Lung (tissue), 12 donors: ENCODE data around the gene PCDHB8. TPM values are rescaled to one million over a fixed set of nuclear protein-coding genes. Genes with fewer than 3 reads are reported as not detected.
"Not testable (repeated sequence)": the region's sequence is repeated elsewhere in the genome, so short reads cannot be mapped to it uniquely, and the experiment has no call there.

Experiments used
- ATAC-seq: fragments of 200-7000 bp; cut with Tn5 transposase; one replicate; pipeline ENCODE4 v1.9.1; 2020; ENCODE audit warnings: moderate number of reproducible peaks; ENCODE audit not compliant: insufficient read depth, low FRiP score
- DNase-seq, 3 donors: peaks; one replicate each; pipeline ENCODE4 v3.0.0-alpha.2; 2013 to 2017
- H3K27ac ChIP-seq, 2 donors: one replicate each; pipeline ENCODE4 v1.5.1; 2013; ENCODE audit warnings: mild to moderate bottlenecking in 2 of 2, moderate library complexity in 2 of 2, control low read depth in 1 of 2, inconsistent platforms in 1 of 2, low read depth in 1 of 2, low read length in 1 of 2
- H3K27me3 ChIP-seq, 3 donors: one replicate each; pipeline ENCODE4 v1.5.1; 2013; ENCODE audit warnings: low read length in 2 of 3; ENCODE audit not compliant: control insufficient read depth in 3 of 3, insufficient read depth in 3 of 3
- H3K36me3 ChIP-seq, 4 donors: one replicate each; pipeline ENCODE4 v1.5.1; 2013; ENCODE audit warnings: low read length in 4 of 4, mild to moderate bottlenecking in 1 of 4, moderate library complexity in 1 of 4; ENCODE audit not compliant: control insufficient read depth in 4 of 4, insufficient read depth in 4 of 4
- H3K4me1 ChIP-seq, 5 donors: one replicate each; pipeline ENCODE4 v1.5.1; 2013; ENCODE audit warnings: low read length in 5 of 5, mild to moderate bottlenecking in 2 of 5, moderate library complexity in 1 of 5; ENCODE audit not compliant: control insufficient read depth in 5 of 5, insufficient read depth in 5 of 5
- H3K4me3 ChIP-seq: one replicate; pipeline ENCODE4 v1.5.1; 2013; ENCODE audit warnings: mild to moderate bottlenecking, control low read depth, moderate library complexity
- H3K9ac ChIP-seq, 2 donors: one replicate each; pipeline ENCODE4 v1.5.1; 2013; ENCODE audit warnings: low read length in 2 of 2, control low read depth in 1 of 2; ENCODE audit not compliant: insufficient read depth in 1 of 2
- H3K9me3 ChIP-seq, 4 donors: one replicate each; pipeline ENCODE4 v1.5.1; 2013; ENCODE audit warnings: low read length in 3 of 4, mild to moderate bottlenecking in 1 of 4, moderate library complexity in 1 of 4; ENCODE audit not compliant: control insufficient read depth in 4 of 4, insufficient read depth in 3 of 4
- CTCF ChIP-seq: IDR thresholded peaks from 2 replicates; pipeline ENCODE4 v1.5.1; 2012; ENCODE audit warnings: mild to moderate bottlenecking; ENCODE audit errors: control extremely low read depth, extremely low read depth
- WGBS, 2 donors: extraction: QIAGEN DNeasy Blood & Tissue Kit; methylation state at CpG; one replicate each; pipeline ENCODE4 v1.1.7; 2013; 5-methylcytosine and 5-hydroxymethylcytosine counted together
- polyA plus RNA-seq, 2 donors: library from polyadenylated mRNA; stranded (reverse); fragments of 200-250 nt; gene quantifications; one replicate each; pipeline ENCODE4 v1.2.1, GENCODE V29; 2013
- total RNA-seq, 2 donors: library from RNA; depleted of rRNA in 1 of 2; stranded (reverse); fragments of >200 nt in 1 of 2; gene quantifications; one replicate each; pipeline ENCODE4 v1.2.1, GENCODE V29; 2014 to 2021
- donor health status: control.
- donor health status: control.
- donor health status: Bipolar disorder and iron deficiency.
- donor health status: healthy.
- donor health status: DM: yes; HTN: yes; CAD: no.

PCDHB8 gene
- total and polyA plus RNA-seq, 4 donors: 0.04 to 3.5 (median 1.3) TPM

- H3K27ac ChIP-seq: no peak overlapping the region
- H3K9ac ChIP-seq: no peak overlapping the region
- WGBS, 2 donors: 26 to 35% methylated on average over 21 of the region's 21 CpGs
- no peak overlapping the region for H3K4me3 ChIP-seq
- H3K36me3 ChIP-seq: no peaks in the 10 kb centered on the region
- no peak for DNase-seq
- no peak for ATAC-seq
- H3K9me3 ChIP-seq: peaks cover 0 to 41% (median 14%) of the 10 kb centered on the region in 4 donors
- no peak for TF ChIP-seq CTCF
- H3K4me1 ChIP-seq: no peaks in the 10 kb centered on the region
- H3K27me3 ChIP-seq: peaks cover 0 to 2% (median 0%) of the 10 kb centered on the region in 3 donors
Measured at GRCh38 chr5:141155540-141156374, 21.8 kb upstream of the PCDHB8 start.

DNA sequence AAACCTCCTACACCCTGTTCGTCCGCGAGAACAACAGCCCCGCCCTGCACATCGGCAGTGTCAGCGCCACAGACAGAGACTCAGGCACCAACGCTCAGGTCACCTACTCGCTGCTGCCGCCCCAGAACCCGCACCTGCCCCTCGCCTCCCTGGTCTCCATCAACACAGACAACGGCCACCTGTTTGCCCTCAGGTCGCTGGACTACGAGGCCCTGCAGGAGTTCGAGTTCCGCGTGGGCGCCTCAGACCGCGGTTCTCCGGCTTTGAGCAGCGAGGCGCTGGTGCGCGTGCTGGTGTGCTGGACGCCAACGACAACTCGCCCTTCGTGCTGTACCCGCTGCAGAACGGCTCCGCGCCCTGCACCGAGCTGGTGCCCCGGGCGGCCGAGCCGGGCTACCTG lies 20.2 kb upstream of the PCDHB8 start:
- not testable (repeated sequence) for H3K36me3 ChIP-seq, H3K27me3 ChIP-seq, H3K9ac ChIP-seq, ATAC-seq, H3K4me1 ChIP-seq, DNase-seq, H3K27ac ChIP-seq, H3K4me3 ChIP-seq
- 29 to 41% methylated on average over 36 to 38 of the region's 38 CpGs for WGBS, 2 donors
- H3K9me3 ChIP-seq: peaks cover 0 to 25% (median 10%) of the 10 kb centered on the region in 4 donors

- H3K27me3 ChIP-seq, H3K36me3 ChIP-seq, H3K4me1 ChIP-seq, ATAC-seq, H3K9ac ChIP-seq, H3K4me3 ChIP-seq, H3K27ac ChIP-seq, DNase-seq: not testable (repeated sequence)
- WGBS, 2 donors: 23 to 35% methylated on average over 9 to 25 of the region's 28 CpGs
- peaks cover 0 to 24% (median 11%) of the 10 kb centered on the region in 4 donors for H3K9me3 ChIP-seq
Measured at GRCh38 chr5:141157901-141158300, 19.7 kb upstream of the PCDHB8 start.

- no peak for TF ChIP-seq CTCF
- no peak within 1 kb of the TSS for H3K27ac ChIP-seq
- H3K27me3 ChIP-seq: no peaks in the 10 kb centered on the region
- H3K36me3 ChIP-seq: peaks cover 0 to 3% (median 0%) of the 10 kb centered on the region in 4 donors
- H3K9me3 ChIP-seq: peaks cover 6 to 31% (median 17%) of the 10 kb centered on the region in 4 donors
- DNase-seq (peak in 2 of 3 donors; percentile 69 to 78), ATAC-seq (no peak)
- WGBS, 2 donors: 23 to 31% methylated on average over 20 of the region's 20 CpGs
- peak within 1 kb of the TSS; percentile 22 for H3K4me3 ChIP-seq
- no peaks in the 10 kb centered on the region for H3K4me1 ChIP-seq
- H3K9ac ChIP-seq: peak within 1 kb of the TSS in 1 of 2 donors; percentile 58
Measured at GRCh38 chr5:141172381-141173204, 5.0 kb upstream of the PCDHB8 start, which contains the start of gene PCDHB7. PCDHB7 (plus strand) TSS chr5:141172644; CDS start chr5:141172836, 192 bp downstream.

DNA sequence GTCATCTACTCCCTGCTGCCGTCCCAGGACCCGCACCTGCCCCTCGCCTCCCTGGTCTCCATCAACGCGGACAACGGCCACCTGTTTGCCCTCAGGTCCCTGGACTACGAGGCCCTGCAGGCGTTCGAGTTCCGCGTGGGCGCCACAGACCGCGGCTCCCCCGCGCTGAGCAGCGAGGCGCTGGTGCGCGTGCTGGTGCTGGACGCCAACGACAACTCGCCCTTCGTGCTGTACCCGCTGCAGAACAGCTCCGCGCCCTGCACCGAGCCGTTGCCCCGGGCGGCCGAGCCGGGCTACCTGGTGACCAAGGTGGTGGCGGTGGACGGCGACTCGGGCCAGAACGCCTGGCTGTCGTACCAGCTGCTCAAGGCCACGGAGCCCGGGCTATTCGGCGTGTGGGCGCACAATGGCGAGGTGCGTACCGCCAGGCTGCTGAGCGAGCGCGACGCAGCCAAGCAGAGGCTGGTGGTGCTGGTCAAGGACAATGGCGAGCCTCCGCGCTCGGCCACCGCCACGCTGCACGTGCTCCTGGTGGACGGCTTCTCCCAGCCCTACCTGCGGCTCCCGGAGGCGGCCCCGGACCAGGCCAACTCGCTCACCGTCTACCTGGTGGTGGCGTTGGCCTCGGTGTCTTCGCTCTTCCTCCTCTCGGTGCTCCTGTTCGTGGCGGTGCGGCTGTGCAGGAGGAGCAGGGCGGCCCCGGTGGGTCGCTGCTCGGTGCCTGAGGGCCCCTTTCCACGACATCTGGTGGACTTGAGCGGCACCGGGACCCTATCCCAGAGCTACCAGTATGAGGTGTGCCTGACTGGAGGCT lies 3.1 kb upstream of the PCDHB8 start:
- H3K9ac ChIP-seq, H3K27ac ChIP-seq, H3K36me3 ChIP-seq, H3K4me1 ChIP-seq, H3K27me3 ChIP-seq, H3K4me3 ChIP-seq, DNase-seq, ATAC-seq: not testable (repeated sequence)
- H3K9me3 ChIP-seq: peaks cover 6 to 39% (median 23%) of the 10 kb centered on the region in 4 donors
- 36 to 55% methylated on average over 46 to 79 of the region's 79 CpGs for WGBS, 2 donors
